Measurements from ENCODE around the gene PLEKHH1. TPM values are rescaled to one million over a fixed set of nuclear protein-coding genes. Genes with fewer than 3 reads are reported as not detected.
A peak's percentile ranks its signal among the peaks of the same experiment; 100 is the strongest.
"Not testable (repeated sequence)": the region's sequence is repeated elsewhere in the genome, so short reads cannot be mapped to it uniquely, and the experiment has no call there.

PLEKHH1 gene
- total RNA-seq, 4 donors from 2014 or later = 71.1 to 123 (median 79.7) TPM

GRCh38 chr14:67595392-67595791 is 62.3 kb downstream of the PLEKHH1 start:
- Histone ChIP-seq H3K27me3 (no peaks in the 10 kb centered on the region), H3K27ac (no peak overlapping the region), H3K4me1 (peaks cover 0 to 11% (median 7%) of the 10 kb centered on the region in 4 donors), H3K9me3 (no peaks in the 10 kb centered on the region), H3K4me3 (no peak overlapping the region), H3K36me3 (peaks cover 0 to 21% (median 5%) of the 10 kb centered on the region in 4 donors)
- DNase-seq = no peak
- WGBS, 2 donors (ENCODE audit: low coverage in 1 of 2) = 92% methylated on average over 2 of the region's 2 CpGs; no CpG with 5 or more reads in 1 of the 2 donors
- intact Hi-C loops (cut with DNase I; ENCODE audit: low total_unique reads) = loop anchor here (10.0 kb wide), 1 partner anchor 99 kb away; the partner anchor contains the start of gene RDH11
- no peak for TF ChIP-seq EP300 (IDR thresholded peaks at IDR 0.05; ENCODE audit: low read depth)
- in situ Hi-C loops (cut with MboI; ENCODE audit: low pct_ligation_motif_present in 1 of 4, low pct_unique_long_range_greater_than_20kb in 1 of 4, low sequenced_read_pairs in 3 of 4) = no loop called here

GRCh38 chr14:67599698-67600561 is 66.8 kb downstream of the PLEKHH1 start, which contains the start of gene PIGH:
Gene PIGH (minus strand): TSS chr14:67600268. CDS start chr14:67600203, 65 bp downstream.
- Histone ChIP-seq H3K27me3 (no peaks in the 10 kb centered on the region), H3K4me3 (peak within 1 kb of the TSS; percentile 52 to 94 (median 64)), H3K36me3 (no peaks in the 10 kb centered on the region), H3K4me1 (peaks cover 3 to 15% (median 9%) of the 10 kb centered on the region in 4 donors), H3K9me3 (no peaks in the 10 kb centered on the region), H3K27ac (peak within 1 kb of the TSS; percentile 86 to 97 (median 90))
- WGBS, 2 donors (ENCODE audit: low coverage in 1 of 2) = 0 to 6% methylated on average over 2 to 55 of the region's 77 CpGs
- intact Hi-C loops (cut with DNase I; ENCODE audit: low total_unique reads) (loop anchor here (10.0 kb wide), 1 partner anchor 95 kb away; the partner anchor contains the start of gene RDH11), in situ Hi-C loops (cut with MboI; ENCODE audit: low pct_ligation_motif_present in 1 of 4, low pct_unique_long_range_greater_than_20kb in 1 of 4, low sequenced_read_pairs in 3 of 4) (loop anchor here in 1 of 4 donors (25.0 kb wide), 1 partner anchor 112 kb away; the partner anchor contains the start of gene RDH12)
- DNase-seq = peak; percentile 95
- TF ChIP-seq POLR2AphosphoS5 (IDR thresholded peaks at IDR 0.05) = peak; percentile 87 to 96 (median 94)
- TF ChIP-seq CTCF (IDR thresholded peaks at IDR 0.05) = peak; percentile 51 to 75 (median 63)
- TF ChIP-seq POLR2A (IDR thresholded peaks at IDR 0.05) = peak; percentile 90
- TF ChIP-seq EP300 (IDR thresholded peaks at IDR 0.05; ENCODE audit: low read depth) = no peak

GRCh38 chr14:67600562-67600974 is 67.5 kb downstream of the PLEKHH1 start:
- intact Hi-C loops (cut with DNase I; ENCODE audit: low total_unique reads); H3K27me3 ChIP-seq; H3K9me3 ChIP-seq; H3K36me3 ChIP-seq; DNase-seq: not testable (repeated sequence)
- in situ Hi-C loops (cut with MboI; ENCODE audit: low pct_ligation_motif_present in 1 of 4, low pct_unique_long_range_greater_than_20kb in 1 of 4, low sequenced_read_pairs in 3 of 4) = loop anchor here in 1 of 4 donors (25.0 kb wide), 1 partner anchor 112 kb away; the partner anchor contains the start of gene RDH12
- WGBS, 2 donors (ENCODE audit: low coverage in 1 of 2) = 92% methylated on average over 21 of the region's 21 CpGs; no CpG with 5 or more reads in 1 of the 2 donors
- Histone ChIP-seq H3K27ac (peak overlapping the region; percentile 86 to 97 (median 90)), H3K4me1 (peaks cover 3 to 15% (median 9%) of the 10 kb centered on the region in 4 donors), H3K4me3 (peak overlapping the region; percentile 21 to 94 (median 64))

- H3K9me3 ChIP-seq = no peaks in the 10 kb centered on the region
- WGBS, 2 donors (ENCODE audit: low coverage in 1 of 2) = 74 to 77% methylated on average over 2 to 7 of the region's 7 CpGs
- peaks cover 3 to 15% (median 9%) of the 10 kb centered on the region in 4 donors for H3K4me1 ChIP-seq
- TF ChIP-seq EP300 (IDR thresholded peaks at IDR 0.05; ENCODE audit: low read depth) (no peak), POLR2AphosphoS5 (IDR thresholded peaks at IDR 0.05) (no peak), CTCF (IDR thresholded peaks at IDR 0.05) (no peak), POLR2A (IDR thresholded peaks at IDR 0.05) (no peak)
- no peaks in the 10 kb centered on the region for H3K27me3 ChIP-seq
- intact Hi-C loops (cut with DNase I; ENCODE audit: low total_unique reads) (no loop called here), in situ Hi-C loops (cut with MboI; ENCODE audit: low pct_ligation_motif_present in 1 of 4, low pct_unique_long_range_greater_than_20kb in 1 of 4, low sequenced_read_pairs in 3 of 4) (loop anchor here in 1 of 4 donors (25.0 kb wide), 1 partner anchor 110 kb away; the partner anchor contains the start of gene RDH12)
- no peak overlapping the region for H3K27ac ChIP-seq
- H3K36me3 ChIP-seq = no peaks in the 10 kb centered on the region
- H3K4me3 ChIP-seq = no peak overlapping the region
- no peak for DNase-seq
Observed at GRCh38 chr14:67602076-67602475, 69.0 kb downstream of the PLEKHH1 start.

All from transverse colon (tissue), 4 donors.